Dendritic cell treated with granulocyte-macrophage colony-stimulating factor and Interleukin-4, amounts not matched to agents 40 ng/mL and 50 ng/mL, for 4 days (primary cell): ENCODE data around the gene WNK2.

Experiments
- H3K27ac Mint-ChIP-seq: one replicate; pipeline ENCODE4 v1.8.0; 2022; ENCODE audit warnings: mild to moderate bottlenecking, mixed read lengths
- H3K27me3 Mint-ChIP-seq: one replicate; pipeline ENCODE4 v1.8.0; 2022; ENCODE audit warnings: mild to moderate bottlenecking, mixed read lengths
- H3K36me3 Mint-ChIP-seq: one replicate; pipeline ENCODE4 v1.8.0; 2022; ENCODE audit warnings: low read depth, mixed read lengths
- H3K4me1 Mint-ChIP-seq: one replicate; pipeline ENCODE4 v1.8.0; 2022; ENCODE audit warnings: low read depth, mixed read lengths
- H3K4me3 Mint-ChIP-seq: one replicate; pipeline ENCODE4 v1.8.0; 2022; ENCODE audit warnings: mild to moderate bottlenecking, moderate library complexity, mixed read lengths
- H3K9me3 Mint-ChIP-seq: one replicate; pipeline ENCODE4 v1.8.0; 2022; ENCODE audit warnings: mixed read lengths
- intact Hi-C: fragments of 100-400 bp; cut with micrococcal nuclease; formaldehyde crosslinking; loops from one replicate; pipeline ENCODE4 v1.15.0; 2022

The WNK2 gene

DNA sequence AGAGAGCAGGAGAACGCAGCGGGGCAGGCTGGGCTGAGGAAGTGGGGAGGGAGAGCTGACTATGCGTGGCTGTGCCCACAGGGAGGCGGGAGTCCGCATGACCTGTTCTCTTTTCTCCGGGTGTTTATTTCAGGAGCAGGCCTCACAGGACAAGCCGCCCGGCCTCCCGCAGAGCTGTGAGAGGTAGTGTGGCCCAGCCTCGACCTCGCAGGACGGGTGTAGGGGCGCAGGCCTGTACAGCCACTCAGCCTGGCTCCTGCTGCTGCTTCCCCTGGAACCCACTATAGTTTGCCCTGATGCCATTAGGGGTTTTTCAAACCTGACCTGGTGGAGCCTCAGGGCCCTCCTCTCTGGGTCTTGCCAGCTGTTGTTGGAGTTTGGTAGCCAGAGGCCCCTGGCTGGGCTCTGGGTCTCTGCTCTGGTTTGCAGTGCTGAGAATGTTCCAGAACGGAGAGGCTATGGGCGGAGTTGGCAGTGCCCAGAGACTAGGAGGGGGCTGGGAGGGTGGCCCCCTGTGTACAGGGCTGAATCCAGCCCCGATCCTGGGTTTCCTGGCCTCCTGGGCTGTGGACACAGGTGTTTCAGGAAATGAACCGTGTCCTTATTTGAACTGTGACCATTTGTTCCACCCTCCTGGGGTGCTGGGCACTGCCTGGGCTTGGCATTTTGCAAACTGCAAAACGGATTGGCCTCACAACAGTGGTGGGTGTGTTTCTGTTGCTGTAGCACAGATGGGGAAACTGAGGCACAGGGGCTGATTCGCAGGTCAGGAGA, 78.8 kb downstream of the WNK2 start:
- Mint-ChIP-seq H3K27me3 (peaks cover 6% of the 10 kb centered on the region), H3K36me3 (no peaks in the 10 kb centered on the region), H3K27ac (no peak overlapping the region), H3K4me3 (no peak overlapping the region), H3K9me3 (no peaks in the 10 kb centered on the region), H3K4me1 (no peaks in the 10 kb centered on the region)
- intact Hi-C loops, result no loop called here

DNA sequence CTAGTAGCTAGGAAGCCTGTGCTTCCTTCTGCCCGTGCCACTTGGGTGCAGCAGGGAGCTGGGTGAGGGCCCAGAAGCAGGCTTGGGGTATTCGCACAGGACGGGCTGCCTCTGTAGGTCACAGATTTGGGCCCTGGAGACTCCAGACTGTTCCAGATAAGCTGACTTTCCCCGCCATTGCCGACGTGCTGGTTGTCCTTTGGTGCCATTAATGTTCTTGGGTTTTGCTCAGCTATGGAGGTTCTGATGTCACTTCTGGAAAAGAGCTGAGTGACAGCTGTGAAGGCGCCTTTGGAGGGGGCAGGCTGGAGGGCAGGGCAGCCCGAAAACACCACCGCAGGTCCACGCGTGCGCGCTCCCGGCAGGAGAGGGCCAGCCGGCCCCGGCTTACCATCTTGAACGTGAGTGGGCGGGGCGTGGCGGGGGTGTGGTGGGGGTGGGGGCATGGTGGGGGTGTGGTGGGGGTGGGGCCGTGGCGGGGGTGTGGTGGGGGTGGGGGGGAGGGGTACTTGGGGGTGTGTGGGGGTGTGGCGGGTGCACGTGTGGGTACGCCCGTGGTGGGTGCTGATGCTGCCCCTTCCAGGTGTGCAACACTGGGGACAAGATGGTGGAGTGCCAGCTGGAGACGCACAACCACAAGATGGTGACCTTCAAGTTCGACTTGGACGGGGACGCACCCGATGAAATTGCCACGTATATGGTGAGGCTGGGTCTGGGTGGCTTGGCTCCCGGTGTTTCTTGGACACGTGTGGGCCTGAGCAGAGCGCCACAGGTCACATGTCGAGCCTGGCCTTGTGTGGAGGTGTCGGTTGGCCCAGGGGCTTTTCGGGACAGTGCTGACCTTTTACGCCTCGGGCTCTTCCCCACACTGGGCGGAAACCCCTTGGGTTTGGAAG, 79.6 kb downstream of the WNK2 start:
- H3K27ac Mint-ChIP-seq, result no peak overlapping the region
- peaks cover 14% of the 10 kb centered on the region for H3K27me3 Mint-ChIP-seq
- no peaks in the 10 kb centered on the region for H3K4me1 Mint-ChIP-seq
- H3K9me3 Mint-ChIP-seq, result no peaks in the 10 kb centered on the region
- intact Hi-C loops, result no loop called here
- H3K4me3 Mint-ChIP-seq, result no peak overlapping the region
- no peaks in the 10 kb centered on the region for H3K36me3 Mint-ChIP-seq

DNA sequence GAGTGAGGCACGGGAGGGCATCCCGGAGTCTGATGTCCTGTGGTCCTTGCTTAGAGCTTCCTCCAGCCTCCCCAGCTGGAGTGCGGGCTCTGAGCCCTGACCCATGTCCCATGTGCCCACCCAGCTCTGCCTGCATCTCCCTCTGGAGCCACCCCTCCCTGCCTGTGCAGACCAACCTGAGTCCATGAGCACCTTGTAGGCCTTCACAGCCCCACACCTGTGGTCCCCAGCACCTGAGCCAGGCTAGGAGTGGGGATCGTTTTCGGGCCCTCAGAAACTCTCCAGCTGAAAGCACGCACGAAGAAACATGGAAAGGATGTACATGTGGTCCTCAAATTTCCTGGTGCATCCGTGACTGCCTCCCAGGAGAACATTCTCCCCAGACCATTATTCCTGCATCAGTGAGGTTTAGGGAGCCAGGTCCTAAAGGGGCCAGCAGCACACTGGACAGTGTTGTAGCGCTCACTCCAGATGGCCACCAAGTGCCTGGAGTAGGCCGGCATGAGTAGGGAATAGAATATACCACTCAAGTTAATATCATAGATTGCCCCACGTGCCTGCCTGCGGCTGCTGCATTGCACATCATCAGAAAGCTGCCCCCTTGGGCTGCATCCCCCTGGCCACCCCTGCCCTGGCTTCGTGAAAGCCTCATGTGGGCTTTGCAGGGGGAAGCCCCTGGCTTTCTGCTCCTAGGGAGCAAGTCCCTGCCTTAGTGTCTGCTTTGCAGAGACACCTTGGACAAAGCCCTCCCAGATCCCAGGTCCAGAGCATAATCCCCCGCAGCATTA, 80.6 kb downstream of the WNK2 start:
- Mint-ChIP-seq H3K4me3 (no peak overlapping the region), H3K27me3 (peaks cover 19% of the 10 kb centered on the region), H3K9me3 (no peaks in the 10 kb centered on the region), H3K4me1 (no peaks in the 10 kb centered on the region), H3K36me3 (no peaks in the 10 kb centered on the region), H3K27ac (no peak overlapping the region)
- intact Hi-C loops, result no loop called here

DNA sequence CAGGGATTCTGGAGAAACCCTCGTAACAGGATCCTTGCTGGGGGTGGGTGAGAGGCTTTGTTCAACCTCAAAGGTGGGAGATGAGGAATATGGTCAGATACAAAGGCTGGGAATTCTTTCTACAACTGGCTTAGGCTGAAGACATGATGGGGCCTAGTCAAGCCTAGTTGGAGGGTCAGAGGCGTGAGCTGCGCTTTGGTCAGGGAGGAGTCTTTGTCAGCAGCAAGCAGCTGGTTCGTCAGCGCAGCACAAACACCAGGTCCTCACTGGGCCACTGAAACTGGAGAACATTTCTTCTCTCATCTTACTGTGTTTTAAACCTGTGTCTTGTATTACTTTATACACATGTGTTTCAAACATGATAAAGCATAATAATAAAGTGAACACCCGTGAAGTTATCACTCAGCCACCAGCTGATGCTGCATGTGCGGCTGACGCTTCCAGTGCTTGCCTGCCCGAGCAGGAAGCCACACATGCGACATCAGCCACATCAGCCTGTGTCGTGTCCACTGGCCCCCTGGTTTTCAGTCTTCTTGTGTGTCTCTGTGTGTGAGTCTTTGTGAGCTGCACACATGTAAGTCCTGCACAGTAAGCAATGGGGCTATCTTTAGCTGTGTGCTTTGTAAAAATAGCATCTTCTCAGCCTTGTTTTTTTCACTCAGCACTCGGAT, 81.5 kb downstream of the WNK2 start:
- no peak overlapping the region for H3K27ac Mint-ChIP-seq
- peaks cover 25% of the 10 kb centered on the region for H3K27me3 Mint-ChIP-seq
- no peaks in the 10 kb centered on the region for H3K36me3 Mint-ChIP-seq
- H3K9me3 Mint-ChIP-seq, result no peaks in the 10 kb centered on the region
- intact Hi-C loops, result no loop called here
- H3K4me3 Mint-ChIP-seq, result no peak overlapping the region
- H3K4me1 Mint-ChIP-seq, result no peaks in the 10 kb centered on the region

DNA sequence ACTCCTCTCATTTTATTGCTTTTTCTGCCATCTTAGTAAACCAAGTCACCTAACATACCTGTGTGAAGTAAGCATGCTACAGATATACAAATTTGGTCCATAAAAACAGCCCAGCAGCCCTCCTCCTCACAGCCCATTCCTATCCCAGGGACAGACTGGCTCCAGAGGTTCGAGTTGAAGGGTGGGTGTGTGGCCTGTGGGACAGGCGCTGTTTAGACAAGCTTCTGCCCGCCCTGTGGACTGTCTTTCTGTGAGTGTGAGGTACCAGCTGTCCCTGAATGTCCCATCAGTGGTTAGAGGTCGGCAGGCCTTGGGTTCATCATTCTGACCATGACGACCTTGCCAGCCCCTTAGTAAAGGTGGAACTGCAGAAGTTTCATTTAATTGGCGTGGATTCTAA, 82.0 kb downstream of the WNK2 start:
- no peak overlapping the region for H3K27ac Mint-ChIP-seq
- H3K36me3 Mint-ChIP-seq, result no peaks in the 10 kb centered on the region
- intact Hi-C loops, result no loop called here
- no peaks in the 10 kb centered on the region for H3K4me1 Mint-ChIP-seq
- no peak overlapping the region for H3K4me3 Mint-ChIP-seq
- H3K9me3 Mint-ChIP-seq, result no peaks in the 10 kb centered on the region
- peaks cover 31% of the 10 kb centered on the region for H3K27me3 Mint-ChIP-seq

DNA sequence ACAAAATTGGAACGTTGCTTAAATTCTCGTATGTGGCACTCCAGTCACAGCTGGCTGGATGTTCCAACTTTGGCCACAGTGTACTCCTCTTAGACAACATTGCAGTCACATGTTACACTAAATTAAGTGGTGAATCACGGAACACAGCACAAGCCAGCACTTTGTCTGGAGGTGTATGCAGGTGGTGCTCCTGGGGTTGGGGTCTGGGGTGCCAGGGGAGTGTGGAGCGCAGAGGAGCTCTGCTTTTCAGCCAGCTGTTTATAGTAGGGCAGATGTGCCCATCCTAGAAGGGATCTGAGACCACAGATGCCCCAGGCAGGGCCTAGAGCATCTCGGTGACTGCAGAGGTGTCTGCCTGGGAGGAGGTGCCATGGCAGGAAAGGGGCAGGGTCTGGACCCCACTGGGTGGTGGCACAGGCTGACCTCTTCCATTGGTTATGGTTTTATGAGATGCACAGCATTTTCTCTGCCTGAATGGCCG, 82.6 kb downstream of the WNK2 start:
- intact Hi-C loops, result no loop called here
- peaks cover 33% of the 10 kb centered on the region for H3K27me3 Mint-ChIP-seq
- H3K9me3 Mint-ChIP-seq, result no peaks in the 10 kb centered on the region
- H3K4me1 Mint-ChIP-seq, result no peaks in the 10 kb centered on the region
- H3K36me3 Mint-ChIP-seq, result no peaks in the 10 kb centered on the region
- no peak overlapping the region for H3K27ac Mint-ChIP-seq
- H3K4me3 Mint-ChIP-seq, result no peak overlapping the region

DNA sequence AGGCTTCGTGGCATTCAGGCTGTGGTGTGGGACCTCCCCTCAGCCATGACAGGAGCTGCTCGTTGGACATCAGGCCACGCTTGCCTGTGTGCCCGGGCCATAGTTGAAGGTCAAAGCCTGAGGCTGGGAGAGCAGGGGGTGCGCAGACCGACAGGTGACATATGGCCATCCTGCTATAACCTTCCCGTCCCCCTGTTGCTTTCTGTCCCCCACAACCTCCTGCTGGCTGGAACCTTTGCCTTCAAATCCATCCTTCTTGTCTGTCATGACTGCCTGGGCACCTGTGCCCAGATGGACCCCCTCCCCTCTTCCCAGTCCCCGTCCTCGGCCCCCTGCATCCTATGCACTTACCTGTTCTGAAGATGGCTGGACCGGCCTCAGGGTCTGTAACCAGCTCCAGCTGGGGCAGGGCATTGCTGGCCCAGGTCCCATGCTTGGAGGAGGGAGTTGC, 83.2 kb downstream of the WNK2 start:
- Mint-ChIP-seq H3K4me1 (no peaks in the 10 kb centered on the region), H3K27me3 (peaks cover 33% of the 10 kb centered on the region), H3K36me3 (no peaks in the 10 kb centered on the region), H3K9me3 (no peaks in the 10 kb centered on the region), H3K4me3 (no peak overlapping the region), H3K27ac (no peak overlapping the region)
- intact Hi-C loops, result no loop called here

DNA sequence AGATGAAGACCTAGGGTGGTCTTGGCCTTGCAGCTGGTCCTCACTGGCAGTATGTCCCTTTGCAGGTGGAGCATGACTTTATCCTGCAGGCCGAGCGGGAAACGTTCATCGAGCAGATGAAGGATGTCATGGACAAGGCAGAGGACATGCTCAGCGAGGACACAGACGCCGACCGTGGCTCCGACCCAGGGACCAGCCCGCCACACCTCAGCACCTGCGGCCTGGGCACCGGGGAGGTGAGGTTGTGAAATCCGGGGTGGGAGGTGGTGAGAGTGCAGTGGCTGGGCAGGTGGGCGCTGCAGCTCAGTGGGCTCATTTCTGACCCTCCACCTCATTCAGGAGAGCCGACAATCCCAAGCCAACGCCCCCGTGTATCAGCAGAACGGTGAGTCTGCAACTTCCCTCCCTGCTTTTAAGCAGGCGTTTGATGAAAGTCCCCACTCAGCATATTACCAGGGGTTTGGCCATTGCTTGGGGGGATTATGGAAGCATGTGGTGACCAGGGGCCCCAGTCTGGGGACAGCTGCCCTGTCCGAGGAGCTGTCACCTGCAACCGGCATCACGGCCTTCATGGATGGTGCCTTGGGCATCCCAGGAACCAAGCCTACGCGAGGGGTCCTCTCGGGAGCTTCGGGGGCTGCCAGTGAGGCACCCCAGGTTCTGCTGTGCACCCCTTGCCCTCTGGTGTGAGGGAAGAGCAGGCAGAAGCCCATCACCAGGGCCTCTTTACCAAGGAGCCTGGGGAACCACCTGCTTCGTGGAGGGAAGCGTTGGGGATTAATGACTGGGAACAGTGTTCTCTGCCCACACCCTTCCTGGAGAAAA, 84.0 kb downstream of the WNK2 start:
- no peak overlapping the region for H3K27ac Mint-ChIP-seq
- intact Hi-C loops, result no loop called here
- peaks cover 33% of the 10 kb centered on the region for H3K27me3 Mint-ChIP-seq
- no peak overlapping the region for H3K4me3 Mint-ChIP-seq
- no peaks in the 10 kb centered on the region for H3K9me3 Mint-ChIP-seq
- no peaks in the 10 kb centered on the region for H3K4me1 Mint-ChIP-seq
- H3K36me3 Mint-ChIP-seq, result no peaks in the 10 kb centered on the region

DNA sequence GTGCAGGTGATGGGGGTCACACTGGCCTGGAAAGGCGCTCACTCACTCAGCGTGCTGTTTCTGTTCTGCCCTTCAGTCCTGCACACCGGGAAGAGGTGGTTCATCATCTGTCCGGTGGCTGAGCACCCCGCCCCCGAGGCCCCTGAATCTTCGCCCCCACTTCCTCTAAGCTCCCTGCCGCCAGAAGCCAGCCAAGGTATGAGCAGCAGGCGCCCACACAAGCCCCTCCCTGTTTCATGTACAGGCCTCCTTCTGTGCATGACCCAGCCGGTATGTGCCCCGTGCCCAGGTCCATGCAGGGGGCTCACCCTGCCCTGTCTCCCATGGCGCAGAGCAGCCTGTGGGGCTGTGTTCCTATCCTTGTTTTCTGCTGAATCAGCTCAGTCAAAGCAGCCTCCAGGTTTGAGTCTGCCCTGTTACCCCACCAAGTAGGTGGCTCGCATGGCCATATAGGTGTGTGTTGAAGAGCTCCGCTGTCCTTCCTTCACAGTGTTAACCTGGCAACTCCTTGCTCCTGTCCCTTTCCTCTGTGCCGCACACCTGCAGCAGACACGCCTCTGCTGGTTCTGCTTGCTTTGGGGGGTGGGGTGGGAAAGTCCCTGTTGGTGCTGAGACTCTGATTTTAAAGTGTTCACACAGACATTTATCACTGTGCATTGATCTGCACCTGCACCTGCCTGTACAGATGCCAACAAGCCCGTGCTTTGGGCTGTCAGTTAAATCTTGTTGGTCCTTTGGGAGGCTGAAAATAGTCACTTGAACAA, 84.8 kb downstream of the WNK2 start:
- H3K27me3 Mint-ChIP-seq, result peaks cover 35% of the 10 kb centered on the region

DNA sequence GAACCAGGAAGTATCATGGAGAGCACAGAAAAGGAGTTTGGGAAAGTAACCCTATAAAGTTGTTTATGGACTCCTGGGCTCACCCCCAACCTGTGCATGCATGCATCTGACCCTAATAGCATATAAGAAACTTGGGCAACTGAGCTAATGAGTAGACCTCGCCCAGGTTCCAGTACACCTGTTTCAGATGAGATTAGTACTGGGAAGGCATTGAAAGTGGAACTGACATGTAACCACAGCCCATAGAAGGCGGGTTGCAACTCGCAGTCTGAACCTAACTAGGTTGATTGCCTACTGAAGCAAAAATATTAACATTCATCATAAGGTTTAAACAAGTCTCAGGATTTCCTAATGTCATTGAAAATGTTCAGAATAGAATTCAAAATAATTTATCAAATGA, 87.0 kb downstream of the WNK2 start:
- Mint-ChIP-seq H3K36me3 (no peaks in the 10 kb centered on the region), H3K4me3 (no peak overlapping the region), H3K4me1 (no peaks in the 10 kb centered on the region), H3K9me3 (peaks cover 8% of the 10 kb centered on the region), H3K27ac (no peak overlapping the region), H3K27me3 (peaks cover 46% of the 10 kb centered on the region)
- intact Hi-C loops, result no loop called here

More for the DNA sequence above, 84.8 kb downstream of the WNK2 start:
- Mint-ChIP-seq H3K36me3 (no peaks in the 10 kb centered on the region), H3K27ac (no peak overlapping the region), H3K9me3 (peaks cover 3% of the 10 kb centered on the region), H3K4me1 (no peaks in the 10 kb centered on the region), H3K4me3 (no peak overlapping the region)
- intact Hi-C loops, result no loop called here

DNA sequence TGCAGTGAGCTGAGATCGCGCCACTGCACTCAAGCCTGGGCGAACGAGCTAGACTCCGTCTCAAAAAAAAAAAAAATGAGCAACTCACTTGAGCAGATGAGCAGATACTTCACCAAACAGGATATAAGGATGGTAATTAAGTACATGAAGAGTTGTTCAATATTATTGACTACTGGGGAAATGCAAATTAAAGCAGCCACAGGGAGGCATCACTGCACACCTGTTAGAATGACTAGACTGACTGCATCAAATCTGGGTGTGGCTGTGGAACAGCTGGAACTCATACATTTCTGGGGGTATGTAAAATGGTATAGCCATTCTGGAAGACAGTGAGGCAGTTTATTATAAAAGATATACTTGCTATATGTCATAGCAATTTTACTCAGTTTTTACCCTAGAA, 93.0 kb downstream of the WNK2 start:
- H3K4me1 Mint-ChIP-seq, result no peaks in the 10 kb centered on the region
- H3K4me3 Mint-ChIP-seq, result no peak overlapping the region
- H3K27me3 Mint-ChIP-seq, result peaks cover 45% of the 10 kb centered on the region
- no peaks in the 10 kb centered on the region for H3K36me3 Mint-ChIP-seq
- H3K9me3 Mint-ChIP-seq, result peaks cover 8% of the 10 kb centered on the region
- intact Hi-C loops, result no loop called here
- H3K27ac Mint-ChIP-seq, result no peak overlapping the region

DNA sequence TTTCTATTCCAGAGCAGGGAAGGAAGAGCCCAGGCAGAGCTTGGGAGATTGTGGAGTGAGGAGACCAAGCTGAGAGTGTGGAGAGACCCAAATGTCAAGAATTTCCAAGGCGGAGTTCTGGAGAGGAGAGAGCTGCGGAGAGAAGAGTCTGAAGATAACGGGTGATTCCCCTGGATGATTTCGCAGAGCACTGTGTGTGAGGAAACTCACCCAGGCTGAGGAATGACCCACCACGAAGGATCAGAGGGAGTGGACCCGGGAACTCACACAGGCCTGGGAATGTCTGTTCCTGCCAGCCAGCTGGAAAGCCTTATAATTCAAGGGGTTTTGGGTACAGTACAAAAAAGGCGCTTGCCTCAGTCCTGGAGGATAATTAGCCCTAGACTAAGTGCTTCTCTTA, 94.2 kb downstream of the WNK2 start:
- intact Hi-C loops, result no loop called here
- Mint-ChIP-seq H3K4me1 (no peaks in the 10 kb centered on the region), H3K27ac (no peak overlapping the region), H3K27me3 (peaks cover 54% of the 10 kb centered on the region), H3K36me3 (no peaks in the 10 kb centered on the region), H3K4me3 (no peak overlapping the region), H3K9me3 (peaks cover 8% of the 10 kb centered on the region)
